ENCODE results near the gene CREB3L4. TPM values are rescaled to one million over a fixed set of nuclear protein-coding genes. Genes with fewer than 3 reads are reported as not detected.

CREB3L4 gene
- total RNA-seq, 1 donor from 2014 or later, result 11.1 TPM

- peak; percentile 80 for DNase-seq (ENCODE audit: extremely low spot score, unreplicated experiment)
- no peaks in the 10 kb centered on the region for H3K9me3 Mint-ChIP-seq (ENCODE audit: unreplicated experiment)
- TF ChIP-seq CTCF (IDR thresholded peaks at IDR 0.05), result no peak
- peaks cover 16% of the 10 kb centered on the region for H3K36me3 Mint-ChIP-seq (ENCODE audit: unreplicated experiment)
- peaks cover 6% of the 10 kb centered on the region for H3K4me1 Mint-ChIP-seq (ENCODE audit: unreplicated experiment)
- no peak overlapping the region for H3K4me3 Mint-ChIP-seq (ENCODE audit: unreplicated experiment)
- no peaks in the 10 kb centered on the region for H3K27me3 Mint-ChIP-seq (ENCODE audit: unreplicated experiment)
- H3K27ac Mint-ChIP-seq (ENCODE audit: unreplicated experiment), result no peak overlapping the region
These were observed 34.3 kb upstream of the CREB3L4 start for GRCh38 chr1:153933430-153933829.

GRCh38 chr1:153933955-153934354 lies 33.7 kb upstream of the CREB3L4 start:
- no peaks in the 10 kb centered on the region for H3K9me3 Mint-ChIP-seq (ENCODE audit: unreplicated experiment)
- H3K27me3 Mint-ChIP-seq (ENCODE audit: unreplicated experiment), result no peaks in the 10 kb centered on the region
- TF ChIP-seq CTCF (IDR thresholded peaks at IDR 0.05), result no peak
- DNase-seq (ENCODE audit: extremely low spot score, unreplicated experiment), result no peak
- H3K27ac Mint-ChIP-seq (ENCODE audit: unreplicated experiment), result no peak overlapping the region
- H3K4me3 Mint-ChIP-seq (ENCODE audit: unreplicated experiment), result no peak overlapping the region
- peaks cover 1% of the 10 kb centered on the region for H3K4me1 Mint-ChIP-seq (ENCODE audit: unreplicated experiment)
- peaks cover 16% of the 10 kb centered on the region for H3K36me3 Mint-ChIP-seq (ENCODE audit: unreplicated experiment)

- H3K4me3 Mint-ChIP-seq (ENCODE audit: unreplicated experiment), result no peak overlapping the region
- H3K9me3 Mint-ChIP-seq (ENCODE audit: unreplicated experiment), result no peaks in the 10 kb centered on the region
- H3K4me1 Mint-ChIP-seq (ENCODE audit: unreplicated experiment), result no peaks in the 10 kb centered on the region
- DNase-seq (ENCODE audit: extremely low spot score, unreplicated experiment), result no peak
- no peak for TF ChIP-seq CTCF (IDR thresholded peaks at IDR 0.05)
- no peak overlapping the region for H3K27ac Mint-ChIP-seq (ENCODE audit: unreplicated experiment)
- peaks cover 17% of the 10 kb centered on the region for H3K36me3 Mint-ChIP-seq (ENCODE audit: unreplicated experiment)
- no peaks in the 10 kb centered on the region for H3K27me3 Mint-ChIP-seq (ENCODE audit: unreplicated experiment)
These were observed 33.0 kb upstream of the CREB3L4 start for GRCh38 chr1:153934746-153935145.

GRCh38 chr1:153936011-153936802 lies 31.5 kb upstream of the CREB3L4 start:
- no peak for TF ChIP-seq CTCF (IDR thresholded peaks at IDR 0.05)
- no peak for DNase-seq (ENCODE audit: extremely low spot score, unreplicated experiment)
- H3K9me3 Mint-ChIP-seq (ENCODE audit: unreplicated experiment), result no peaks in the 10 kb centered on the region
- no peak overlapping the region for H3K4me3 Mint-ChIP-seq (ENCODE audit: unreplicated experiment)
- H3K36me3 Mint-ChIP-seq (ENCODE audit: unreplicated experiment), result peaks cover 23% of the 10 kb centered on the region
- no peaks in the 10 kb centered on the region for H3K27me3 Mint-ChIP-seq (ENCODE audit: unreplicated experiment)
- no peaks in the 10 kb centered on the region for H3K4me1 Mint-ChIP-seq (ENCODE audit: unreplicated experiment)
- H3K27ac Mint-ChIP-seq (ENCODE audit: unreplicated experiment), result no peak overlapping the region

GRCh38 chr1:153937331-153937730 lies 30.4 kb upstream of the CREB3L4 start:
- TF ChIP-seq CTCF (IDR thresholded peaks at IDR 0.05), result no peak
- Mint-ChIP-seq H3K9me3 (ENCODE audit: unreplicated experiment) (no peaks in the 10 kb centered on the region), H3K27me3 (ENCODE audit: unreplicated experiment) (no peaks in the 10 kb centered on the region), H3K4me3 (ENCODE audit: unreplicated experiment) (no peak overlapping the region), H3K27ac (ENCODE audit: unreplicated experiment) (no peak overlapping the region), H3K4me1 (ENCODE audit: unreplicated experiment) (no peaks in the 10 kb centered on the region), H3K36me3 (ENCODE audit: unreplicated experiment) (peaks cover 23% of the 10 kb centered on the region)
- DNase-seq (ENCODE audit: extremely low spot score, unreplicated experiment), result no peak
